Ishikawa (cell line): ENCODE measurements around the gene LRP8.

Experiments
- CEBPB ChIP-seq: IDR thresholded peaks from 2 replicates; pipeline ENCODE4 v1.6.1; 2012
- CREB1 ChIP-seq: IDR thresholded peaks from 2 replicates; pipeline ENCODE4 v1.6.1; 2012; ENCODE audit warnings: low read depth
- EGR1 ChIP-seq: IDR thresholded peaks from 2 replicates; pipeline ENCODE4 v1.6.1; 2012
- EP300 ChIP-seq: IDR thresholded peaks from 2 replicates; pipeline ENCODE4 v1.6.1; 2012; ENCODE audit warnings: borderline replicate concordance
- FOXM1 ChIP-seq: IDR thresholded peaks from 2 replicates; pipeline ENCODE4 v1.6.1; 2012; ENCODE audit warnings: low read depth, borderline replicate concordance
- MAX ChIP-seq: IDR thresholded peaks from 2 replicates; pipeline ENCODE4 v1.6.1; 2012
- NFIC ChIP-seq: IDR thresholded peaks from 2 replicates; pipeline ENCODE4 v1.6.1; 2012
- RAD21 ChIP-seq: IDR thresholded peaks from 2 replicates; pipeline ENCODE4 v1.6.1; 2012; ENCODE audit warnings: low read depth
- REST ChIP-seq: IDR thresholded peaks from 2 replicates; pipeline ENCODE4 v1.6.1; 2012; ENCODE audit warnings: low read depth, mild to moderate bottlenecking
- TAF1 ChIP-seq: IDR thresholded peaks from 2 replicates; pipeline ENCODE4 v1.6.1; 2012; ENCODE audit warnings: low read depth, mild to moderate bottlenecking
- TCF12 ChIP-seq: IDR thresholded peaks from 2 replicates; pipeline ENCODE4 v1.6.1; 2012; ENCODE audit warnings: low read depth
- TEAD4 ChIP-seq: IDR thresholded peaks from 2 replicates; pipeline ENCODE4 v1.6.1; 2012
- USF1 ChIP-seq: IDR thresholded peaks from 2 replicates; pipeline ENCODE4 v1.6.1; 2012
- YY1 ChIP-seq: IDR thresholded peaks from 2 replicates; pipeline ENCODE4 v1.6.1; 2012; ENCODE audit warnings: low read depth
- ZBTB7A ChIP-seq: IDR thresholded peaks from 2 replicates; pipeline ENCODE4 v1.6.1; 2012; ENCODE audit warnings: low read depth

Gene LRP8

GRCh38 chr1:53321776-53322602 is 5.9 kb downstream of the LRP8 start:
- no peak for TF ChIP-seq MAX
- TF ChIP-seq RAD21, result no peak
- TF ChIP-seq TAF1, result no peak
- no peak for TF ChIP-seq TEAD4
- TF ChIP-seq TCF12, result no peak
- no peak for TF ChIP-seq CEBPB
- TF ChIP-seq EP300, result no peak
- TF ChIP-seq EGR1, result no peak
- TF ChIP-seq CREB1, result no peak

- TF ChIP-seq USF1 (no peak), FOXM1 (no peak), TCF12 (no peak), RAD21 (no peak), EP300 (no peak), TEAD4 (no peak), YY1 (no peak), NFIC (no peak), CREB1 (no peak), EGR1 (no peak), REST (no peak), CEBPB (no peak), TAF1 (no peak), MAX (no peak)
Observed at GRCh38 chr1:53321366-53321765, 6.5 kb downstream of the LRP8 start.

- TF ChIP-seq REST (no peak), FOXM1 (no peak), NFIC (no peak), USF1 (no peak), YY1 (no peak), EP300 (no peak), ZBTB7A (no peak), RAD21 (no peak), TCF12 (no peak), TEAD4 (no peak), MAX (no peak), CREB1 (no peak), CEBPB (no peak), TAF1 (no peak), EGR1 (no peak)
Observed at GRCh38 chr1:53320646-53321045, 7.2 kb downstream of the LRP8 start.

- TF ChIP-seq TCF12, result no peak
- TF ChIP-seq FOXM1, result no peak
- no peak for TF ChIP-seq EP300
- no peak for TF ChIP-seq CREB1
- no peak for TF ChIP-seq YY1
- TF ChIP-seq RAD21, result no peak
- TF ChIP-seq REST, result no peak
- no peak for TF ChIP-seq NFIC
- TF ChIP-seq ZBTB7A, result no peak
- no peak for TF ChIP-seq EGR1
- no peak for TF ChIP-seq CEBPB
- TF ChIP-seq TAF1, result no peak
Observed at GRCh38 chr1:53319296-53320101, 8.4 kb downstream of the LRP8 start.
